Neural progenitor cell (in vitro differentiated cells): ENCODE measurements around the gene WDR5.
A peak's percentile ranks its signal among the peaks of the same experiment; 100 is the strongest.

ENCODE experiments used
- CTCF ChIP-seq: fragments of 200-600 bp; sonication (generic); IDR thresholded peaks from 2 replicates; pipeline ENCODE4 v1.5.1; 2017; ENCODE audit warnings: antibody characterized with exemption, mild to moderate bottlenecking
- EZH2 ChIP-seq: fragments of 200-600 bp; sonication (generic); IDR thresholded peaks from 2 replicates; pipeline ENCODE4 v1.6.1; 2017; ENCODE audit warnings: antibody characterized with exemption, mild to moderate bottlenecking, moderate library complexity
- EZH2phosphoT487 ChIP-seq: fragments of 200-600 bp; sonication (generic); IDR thresholded peaks from 2 replicates; pipeline ENCODE4 v1.6.1; 2017; ENCODE audit warnings: antibody characterized with exemption

- TF ChIP-seq CTCF (peak; percentile 19), EZH2phosphoT487 (peak; percentile 38), EZH2 (no peak)
Observed at GRCh38 chr9:134163371-134164196, 27.7 kb downstream of the WDR5 start.
